ENCODE data around the gene PTPN22.

PTPN22 gene

DNA sequence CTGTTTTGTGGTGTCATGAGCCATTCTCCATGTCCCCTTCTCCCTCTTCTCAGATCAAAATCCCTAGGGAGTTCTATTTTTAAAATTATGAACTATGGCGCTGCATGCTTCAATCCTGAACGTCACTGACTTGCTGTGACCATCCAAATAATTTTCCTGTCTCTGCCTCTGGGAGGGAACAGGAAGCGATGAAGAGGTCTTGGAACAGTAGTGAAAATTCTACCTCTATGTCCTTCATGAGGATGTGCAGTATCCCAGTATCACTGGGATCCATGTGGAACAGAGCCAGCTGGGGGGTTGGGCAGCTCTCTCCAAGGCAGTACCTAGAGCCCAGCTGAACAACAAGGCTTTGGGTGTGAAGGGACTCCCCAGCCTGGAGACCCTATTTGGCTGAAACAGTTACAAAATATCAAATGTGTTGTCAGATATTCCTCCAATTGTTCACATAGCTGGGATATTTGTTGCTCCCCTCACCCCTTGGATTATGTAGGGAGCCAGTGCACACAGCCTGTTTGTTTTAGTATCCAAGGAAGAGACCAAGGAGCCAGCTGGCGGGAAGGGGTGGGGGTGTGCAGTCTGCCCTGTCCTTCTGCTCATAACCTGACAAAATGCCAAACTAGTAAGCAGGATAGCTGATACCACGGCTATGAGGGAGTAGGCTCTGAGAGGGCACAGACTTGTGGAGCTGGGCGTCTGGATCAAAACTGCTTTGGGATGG lies 41.2 kb upstream of the PTPN22 start:
- no peak for TF ChIP-seq CTCF (conservative IDR thresholded peaks at IDR 0.05; ENCODE audit: control insufficient read depth, insufficient read depth, low read depth, low read length)
- DNase-seq (ENCODE audit: low read depth), result peak; percentile 44
- H3K4me3 ChIP-seq (ENCODE audit: control insufficient read depth, low read depth, low read length), result no peak overlapping the region

DNA sequence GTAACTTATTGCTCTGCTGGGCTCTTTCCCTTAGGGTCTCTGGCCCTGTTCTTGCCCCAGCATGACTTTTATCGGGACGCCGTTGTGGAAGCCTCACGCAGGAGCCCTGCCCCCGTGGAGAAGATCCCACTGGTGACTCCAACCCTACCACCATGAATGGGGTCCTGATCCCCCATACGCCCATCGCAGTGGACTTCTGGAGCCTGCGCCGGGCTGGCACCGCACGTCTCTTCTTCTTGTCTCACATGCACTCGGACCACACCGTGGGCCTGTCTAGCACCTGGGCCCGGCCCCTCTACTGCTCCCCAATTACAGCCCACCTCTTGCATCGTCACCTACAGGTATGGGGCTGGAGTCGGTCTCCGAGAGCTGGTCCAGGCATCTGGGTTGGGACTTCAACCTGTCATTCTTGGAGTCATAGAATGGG lies 33.9 kb upstream of the PTPN22 start:
- no peak for DNase-seq (ENCODE audit: low read depth)
- peak overlapping the region; percentile 81 for H3K4me3 ChIP-seq (ENCODE audit: control insufficient read depth, low read depth, low read length)
- TF ChIP-seq CTCF (conservative IDR thresholded peaks at IDR 0.05; ENCODE audit: control insufficient read depth, insufficient read depth, low read depth, low read length), result no peak

GRCh38 chr1:113904674-113905434 lies 33.3 kb upstream of the PTPN22 start, which contains the start of the genes AP4B1 and DCLRE1B:
TSS of gene AP4B1 (minus strand) at chr1:113904799. CDS start at chr1:113904717, 82 bp downstream.
TSS of gene DCLRE1B (plus strand) at chr1:113905326. CDS start at chr1:113905587, 261 bp downstream.
- DNase-seq (ENCODE audit: low read depth), result peak; percentile 100
- TF ChIP-seq CTCF (conservative IDR thresholded peaks at IDR 0.05; ENCODE audit: control insufficient read depth, insufficient read depth, low read depth, low read length), result peak; percentile 54
- H3K4me3 ChIP-seq (ENCODE audit: control insufficient read depth, low read depth, low read length), result peak within 1 kb of the TSS; percentile 81

DNA sequence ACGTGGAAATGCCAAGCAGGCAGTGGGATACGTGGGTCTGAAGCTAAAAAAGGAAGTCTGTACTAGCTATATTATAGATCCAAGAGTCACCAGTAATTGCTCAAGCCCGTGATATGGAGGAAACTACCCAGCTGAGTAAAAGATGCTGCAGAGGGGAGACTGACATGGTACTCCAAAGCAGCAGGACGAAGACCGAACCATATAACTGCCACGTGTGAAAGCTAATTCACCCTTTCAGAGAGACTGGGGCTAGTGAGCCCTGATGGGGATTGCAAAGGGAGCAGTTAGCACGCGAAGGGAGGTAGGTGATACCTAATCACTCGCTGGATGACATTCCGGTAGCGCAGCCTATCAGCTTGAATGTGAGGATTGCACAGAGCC lies 32.8 kb upstream of the PTPN22 start:
- TF ChIP-seq CTCF (conservative IDR thresholded peaks at IDR 0.05; ENCODE audit: control insufficient read depth, insufficient read depth, low read depth, low read length), result no peak
- no peak for DNase-seq (ENCODE audit: low read depth)
- H3K4me3 ChIP-seq (ENCODE audit: control insufficient read depth, low read depth, low read length), result peak overlapping the region; percentile 81

DNA sequence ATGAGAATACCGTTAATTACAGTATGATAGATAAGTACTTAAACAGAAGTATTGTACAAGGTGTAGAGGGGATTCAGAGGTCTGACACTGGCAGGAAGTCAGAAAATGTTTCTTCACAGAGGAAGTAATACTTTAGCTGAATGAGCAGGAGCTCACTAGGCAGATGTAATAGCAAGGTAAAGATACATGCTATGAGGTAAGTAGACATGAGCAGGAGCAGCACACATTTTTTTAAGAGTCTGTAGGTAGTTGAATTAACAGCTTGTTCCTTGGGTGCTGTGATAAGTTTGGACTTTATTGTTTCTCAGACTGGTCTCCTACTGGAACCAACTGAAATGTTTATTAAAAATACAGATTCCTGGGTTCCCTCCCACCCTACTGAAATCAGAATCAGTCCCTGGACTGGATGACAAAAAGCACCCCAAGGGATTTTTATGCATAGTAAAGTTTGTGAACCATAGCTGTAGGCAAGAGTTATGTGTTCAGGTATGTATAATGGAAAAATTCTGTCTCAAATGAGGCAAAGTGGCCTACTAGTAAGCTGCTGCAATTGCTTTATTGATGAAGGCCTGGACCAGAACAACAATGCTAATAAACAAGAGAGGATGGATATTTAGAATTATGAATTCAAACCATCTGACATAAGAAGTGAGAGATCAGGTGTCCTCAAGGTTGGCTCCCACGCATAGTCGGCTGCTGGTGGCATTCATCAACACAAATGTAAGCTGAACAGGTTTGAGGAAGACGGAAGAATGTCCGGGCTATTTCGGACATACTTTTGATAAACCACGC lies 32.2 kb upstream of the PTPN22 start:
- no peak for TF ChIP-seq CTCF (conservative IDR thresholded peaks at IDR 0.05; ENCODE audit: control insufficient read depth, insufficient read depth, low read depth, low read length)
- no peak for DNase-seq (ENCODE audit: low read depth)
- peak overlapping the region; percentile 81 for H3K4me3 ChIP-seq (ENCODE audit: control insufficient read depth, low read depth, low read length)

DNA sequence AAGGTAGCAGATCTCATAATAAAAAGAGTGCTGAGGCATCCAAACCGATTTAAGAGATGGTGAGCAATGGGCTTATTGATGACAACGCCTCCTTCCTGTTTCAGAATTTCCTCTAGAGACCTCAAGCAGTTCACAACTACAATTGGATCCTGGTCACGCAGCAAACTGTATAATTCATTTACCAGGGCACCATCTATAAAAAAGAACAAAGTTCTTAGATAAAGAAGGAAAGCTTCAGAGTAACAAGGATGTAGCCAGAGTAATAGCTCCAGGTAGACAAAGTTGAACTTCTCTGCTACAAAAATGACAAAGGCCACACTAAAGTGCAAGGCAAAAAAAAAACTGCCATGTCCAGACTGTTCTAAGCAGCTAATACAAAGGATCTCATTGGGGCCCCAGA lies 29.7 kb upstream of the PTPN22 start:
- no peak for DNase-seq (ENCODE audit: low read depth)
- no peak for TF ChIP-seq CTCF (conservative IDR thresholded peaks at IDR 0.05; ENCODE audit: control insufficient read depth, insufficient read depth, low read depth, low read length)
- no peak overlapping the region for H3K4me3 ChIP-seq (ENCODE audit: control insufficient read depth, low read depth, low read length)

Measured in fibroblast of mammary gland (primary cell).